ENCODE results near the gene GALK1.

The GALK1 gene

GRCh38 chr17:75803883-75804282 lies 38.9 kb upstream of the GALK1 start:
- no peaks in the 10 kb centered on the region for H3K9me3 ChIP-seq (ENCODE audit: insufficient read depth, low read depth, low read length)
- TF ChIP-seq CTCF (conservative IDR thresholded peaks at IDR 0.05; ENCODE audit: low read length) (no peak), EZH2phosphoT487 (IDR thresholded peaks at IDR 0.05; ENCODE audit: borderline replicate concordance) (no peak)

GRCh38 chr17:75799402-75799801 lies 34.4 kb upstream of the GALK1 start:
- Histone ChIP-seq H3K4me3 (ENCODE audit: low read length, poor library complexity, severe bottlenecking) (no peak overlapping the region), H3K9ac (ENCODE audit: low read depth, low read length, poor library complexity, severe bottlenecking) (no peak overlapping the region), H3K36me3 (ENCODE audit: insufficient read depth, low read length) (peaks cover 40% of the 10 kb centered on the region; the same call in 1 of the 2 replicates), H3K9me3 (ENCODE audit: insufficient read depth, low read depth, low read length) (no peaks in the 10 kb centered on the region), H4K20me1 (ENCODE audit: insufficient read depth, low read length, poor library complexity, severe bottlenecking) (peaks cover 3% of the 10 kb centered on the region), H3K27me3 (ENCODE audit: insufficient read depth, low read length, poor library complexity, severe bottlenecking) (no peaks in the 10 kb centered on the region), H3K79me2 (ENCODE audit: insufficient read depth, low read length) (peaks cover 76% of the 10 kb centered on the region), H2AFZ (ENCODE audit: low read length) (no peak overlapping the region), H3K9me2 (replicated peaks; ENCODE audit: low read depth, low read length) (no peaks in the 10 kb centered on the region), H3K4me2 (ENCODE audit: low read depth, low read length, poor library complexity, severe bottlenecking) (no peak overlapping the region), H3K4me1 (ENCODE audit: insufficient read depth, low read length, poor library complexity, severe bottlenecking) (no peaks in the 10 kb centered on the region), H3F3A (ENCODE audit: low read depth) (no peaks in the 10 kb centered on the region)
- TF ChIP-seq EZH2phosphoT487 (IDR thresholded peaks at IDR 0.05; ENCODE audit: borderline replicate concordance) (no peak), CTCF (conservative IDR thresholded peaks at IDR 0.05; ENCODE audit: low read length) (no peak; the same call in 1 of the 2 replicates)

More at GRCh38 chr17:75803883-75804282, 38.9 kb upstream of the GALK1 start:
- Histone ChIP-seq H3K36me3 (ENCODE audit: insufficient read depth, low read length) (peaks cover 22% of the 10 kb centered on the region; the same call in 1 of the 2 replicates), H3K4me3 (ENCODE audit: low read length, poor library complexity, severe bottlenecking) (no peak overlapping the region), H3K4me2 (ENCODE audit: low read depth, low read length, poor library complexity, severe bottlenecking) (no peak overlapping the region), H3K4me1 (ENCODE audit: insufficient read depth, low read length, poor library complexity, severe bottlenecking) (no peaks in the 10 kb centered on the region), H3K27me3 (ENCODE audit: insufficient read depth, low read length, poor library complexity, severe bottlenecking) (no peaks in the 10 kb centered on the region), H3K9me2 (replicated peaks; ENCODE audit: low read depth, low read length) (no peaks in the 10 kb centered on the region), H3K9ac (ENCODE audit: low read depth, low read length, poor library complexity, severe bottlenecking) (no peak overlapping the region), H2AFZ (ENCODE audit: low read length) (no peak overlapping the region), H3F3A (ENCODE audit: low read depth) (no peaks in the 10 kb centered on the region), H4K20me1 (ENCODE audit: insufficient read depth, low read length, poor library complexity, severe bottlenecking) (peaks cover 8% of the 10 kb centered on the region), H3K79me2 (ENCODE audit: insufficient read depth, low read length) (peaks cover 70% of the 10 kb centered on the region)

GRCh38 chr17:75795820-75796607 lies 31.0 kb upstream of the GALK1 start:
- no peaks in the 10 kb centered on the region for H3K27me3 ChIP-seq (ENCODE audit: insufficient read depth, low read length, poor library complexity, severe bottlenecking)
- no peak overlapping the region for H3K4me3 ChIP-seq (ENCODE audit: low read length, poor library complexity, severe bottlenecking)
- H4K20me1 ChIP-seq (ENCODE audit: insufficient read depth, low read length, poor library complexity, severe bottlenecking) = peaks cover 28% of the 10 kb centered on the region
- peaks cover 82% of the 10 kb centered on the region for H3K79me2 ChIP-seq (ENCODE audit: insufficient read depth, low read length)
- no peaks in the 10 kb centered on the region for H3K9me3 ChIP-seq (ENCODE audit: insufficient read depth, low read depth, low read length)
- H3K4me1 ChIP-seq (ENCODE audit: insufficient read depth, low read length, poor library complexity, severe bottlenecking) = peaks cover 26% of the 10 kb centered on the region
- peaks cover 51% of the 10 kb centered on the region; the same call in 1 of the 2 replicates for H3K36me3 ChIP-seq (ENCODE audit: insufficient read depth, low read length)
- no peaks in the 10 kb centered on the region for H3K9me2 ChIP-seq (replicated peaks; ENCODE audit: low read depth, low read length)
- H3F3A ChIP-seq (ENCODE audit: low read depth) = no peaks in the 10 kb centered on the region
- H3K4me2 ChIP-seq (ENCODE audit: low read depth, low read length, poor library complexity, severe bottlenecking) = no peak overlapping the region
- H3K9ac ChIP-seq (ENCODE audit: low read depth, low read length, poor library complexity, severe bottlenecking) = no peak overlapping the region
- TF ChIP-seq EZH2phosphoT487 (IDR thresholded peaks at IDR 0.05; ENCODE audit: borderline replicate concordance) (no peak), CTCF (conservative IDR thresholded peaks at IDR 0.05; ENCODE audit: low read length) (no peak)
- H2AFZ ChIP-seq (ENCODE audit: low read length) = no peak overlapping the region

Data from Loucy (cell line).